Middle frontal gyrus (tissue), 1 donor: ENCODE measurements around the gene RFX3.

Experiments
- DNase-seq: peaks from one replicate; pipeline ENCODE4 v3.0.0-alpha.2; 2015; ENCODE audit warnings: low spot score; ENCODE audit errors: extremely low spot score

Gene RFX3

DNA sequence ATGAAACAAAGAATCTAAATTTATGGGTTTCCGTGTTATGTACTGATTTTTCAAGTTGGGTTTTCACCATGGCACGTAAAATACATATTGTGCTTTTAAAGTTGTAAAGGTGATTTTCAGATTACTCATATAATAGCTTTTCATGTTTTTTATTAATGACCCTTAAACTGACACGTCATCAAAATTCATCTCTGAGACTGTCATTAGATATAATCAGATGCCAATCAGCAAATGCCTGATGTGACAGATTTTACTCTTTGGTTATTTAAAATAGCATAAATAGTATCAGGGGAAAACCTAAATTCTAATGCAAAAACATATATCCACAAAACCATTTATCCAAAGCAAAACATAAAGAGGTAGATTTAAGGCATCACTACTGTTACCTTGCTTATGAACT is 11.0 kb downstream of the RFX3 start:
- DNase-seq, result no peak

- no peak for DNase-seq
Observed at GRCh38 chr9:3513265-3513818, 12.5 kb downstream of the RFX3 start.

DNA sequence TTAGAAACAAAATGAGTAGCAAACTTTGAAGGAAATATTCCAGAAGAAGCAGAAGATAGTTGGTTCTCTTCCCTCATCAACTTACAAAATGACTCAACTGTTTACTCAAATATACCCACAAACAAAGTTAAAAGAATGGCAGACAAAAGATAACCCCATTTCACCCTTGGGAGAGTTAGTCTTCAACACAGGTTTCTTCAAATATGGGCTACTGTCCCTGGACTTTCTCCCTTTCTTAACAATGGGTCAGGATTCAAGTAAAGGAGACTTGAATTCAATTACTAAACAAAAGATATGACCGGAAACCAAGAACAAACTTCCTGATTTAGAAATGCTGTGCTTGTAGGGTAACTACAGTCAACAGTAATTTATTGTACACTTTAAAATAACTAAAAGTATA is 14.2 kb downstream of the RFX3 start:
- DNase-seq, result no peak

GRCh38 chr9:3510796-3511195 is 15.0 kb downstream of the RFX3 start:
- no peak for DNase-seq

DNA sequence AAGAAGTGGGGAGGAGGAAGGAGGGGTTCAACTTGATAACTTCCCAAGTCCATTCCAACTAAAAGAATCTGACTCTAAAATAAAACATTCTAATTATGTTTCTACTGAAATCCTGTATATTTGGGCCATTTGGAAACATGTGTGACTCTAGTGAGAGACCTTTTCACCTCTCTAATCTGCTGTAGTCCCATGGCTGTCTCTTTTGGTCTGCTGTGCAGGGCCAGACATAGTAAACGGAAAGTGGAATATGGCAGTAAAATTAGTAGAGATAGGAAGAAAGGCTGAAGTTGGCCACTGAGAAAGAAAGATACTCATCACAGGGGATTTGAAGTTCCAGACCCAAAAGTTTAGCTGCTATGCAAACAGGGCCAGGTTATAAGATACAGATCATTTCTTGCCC is 15.9 kb downstream of the RFX3 start:
- no peak for DNase-seq

- no peak for DNase-seq
Observed at GRCh38 chr9:3508521-3509291, 17.1 kb downstream of the RFX3 start.

DNA sequence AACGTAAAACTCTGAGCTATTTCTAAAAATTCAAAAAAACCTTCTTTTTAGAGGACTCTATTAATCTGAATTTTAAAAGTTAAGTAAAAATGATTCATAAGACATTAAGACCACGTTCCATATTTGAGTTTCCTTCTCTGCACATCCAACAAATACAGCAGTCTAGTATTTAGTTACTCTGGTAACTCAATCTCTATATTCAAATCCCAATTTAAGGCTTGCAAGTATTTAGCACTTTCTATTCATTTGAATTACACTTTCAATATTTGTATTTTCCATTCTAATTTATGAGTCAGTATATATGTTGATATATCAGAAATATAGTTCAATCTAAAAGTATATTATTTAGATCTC is 17.7 kb downstream of the RFX3 start:
- DNase-seq, result no peak

DNA sequence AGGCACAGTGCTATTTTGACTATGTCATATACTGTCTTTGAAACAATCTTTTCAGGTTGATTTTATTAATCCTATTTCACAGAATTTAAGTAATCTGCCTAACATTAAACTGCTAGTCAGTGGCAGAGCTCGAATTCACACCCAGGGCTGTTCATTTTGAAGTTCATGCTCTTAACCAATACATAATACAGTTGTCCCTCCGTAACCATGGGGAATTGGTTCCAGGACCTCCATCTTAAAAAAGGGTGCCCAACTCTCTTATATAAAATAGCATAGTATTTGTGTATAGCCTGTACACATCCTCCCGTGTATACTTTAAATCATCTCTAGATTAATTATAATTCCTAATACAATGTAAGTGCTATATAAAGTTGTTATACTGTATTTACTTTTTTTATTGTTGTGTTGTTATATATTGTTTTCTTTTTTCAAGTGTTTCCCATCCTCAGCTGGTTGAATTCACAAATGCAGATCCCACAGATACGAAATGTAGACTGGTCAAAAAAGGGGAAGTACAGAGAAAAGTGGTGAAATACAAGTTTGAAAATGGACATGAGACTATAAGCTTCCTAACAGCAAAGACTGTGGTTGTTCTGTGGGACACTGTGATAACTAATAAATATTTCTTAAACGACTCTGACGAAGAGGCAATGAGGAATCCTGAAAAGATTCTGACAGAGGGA is 18.3 kb downstream of the RFX3 start:
- DNase-seq, result no peak

DNA sequence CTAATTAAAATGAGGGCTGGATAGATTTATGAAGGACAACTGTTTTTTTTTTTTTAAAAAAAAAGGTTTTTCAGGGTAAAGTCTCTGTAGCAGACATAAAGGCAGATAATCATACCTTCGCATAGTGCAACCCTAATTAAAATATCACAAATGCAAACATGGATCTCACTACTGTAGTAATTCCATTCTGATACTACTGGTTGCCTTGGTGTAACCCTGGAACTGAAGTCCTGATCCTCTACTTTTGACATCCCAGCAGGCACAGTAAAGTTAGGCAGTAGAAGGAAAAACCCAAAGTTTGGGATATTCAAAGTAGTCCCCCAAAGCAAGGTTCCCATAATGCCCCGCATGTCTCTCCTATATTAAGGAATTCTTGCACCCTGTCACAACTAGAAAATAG is 19.6 kb downstream of the RFX3 start:
- no peak for DNase-seq

GRCh38 chr9:3502560-3503398 is 23.0 kb downstream of the RFX3 start:
- no peak for DNase-seq

DNA sequence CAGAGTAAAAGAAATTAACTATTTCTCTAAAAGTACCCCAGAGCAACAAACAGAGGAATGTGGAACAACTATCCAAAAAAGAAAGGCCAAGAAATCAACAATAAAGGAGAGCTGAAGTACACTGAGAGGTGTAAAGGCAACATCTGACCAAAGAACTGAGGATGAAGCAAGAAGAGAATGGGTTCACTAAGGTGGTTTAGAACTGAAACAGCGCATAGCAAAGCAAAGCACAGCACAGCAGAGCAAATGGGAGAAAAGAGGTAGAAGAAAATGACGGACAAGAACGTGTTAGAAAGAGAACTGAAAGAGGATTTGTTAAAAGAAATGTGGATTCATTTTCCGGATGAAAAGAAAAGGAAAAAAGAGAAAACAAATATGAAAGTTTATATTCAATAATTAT is 25.8 kb downstream of the RFX3 start:
- no peak for DNase-seq

DNA sequence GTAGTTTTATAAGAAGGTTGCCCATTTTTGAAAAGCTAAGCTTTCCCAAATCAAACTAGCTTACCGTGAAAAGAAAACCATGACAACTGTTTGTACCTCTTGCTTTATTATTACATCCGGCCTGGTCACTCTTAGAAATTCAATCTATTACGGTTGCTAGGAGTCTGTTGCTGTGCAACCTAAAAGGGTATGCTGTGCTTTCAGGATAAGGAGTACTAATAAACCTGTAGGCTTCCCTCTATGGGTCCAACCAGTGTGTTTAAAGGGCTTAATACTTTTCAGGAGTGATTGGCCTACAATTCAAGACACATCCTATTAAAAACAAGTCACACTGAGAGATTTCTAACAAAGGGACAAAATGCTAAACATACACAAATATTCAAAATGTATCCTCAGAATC is 27.1 kb downstream of the RFX3 start:
- no peak for DNase-seq

- DNase-seq, result no peak
Observed at GRCh38 chr9:3497857-3498256, 27.9 kb downstream of the RFX3 start.

GRCh38 chr9:3497401-3497800 is 28.4 kb downstream of the RFX3 start:
- DNase-seq, result no peak

- DNase-seq, result no peak
Observed at GRCh38 chr9:3495855-3496254, 29.9 kb downstream of the RFX3 start.

DNA sequence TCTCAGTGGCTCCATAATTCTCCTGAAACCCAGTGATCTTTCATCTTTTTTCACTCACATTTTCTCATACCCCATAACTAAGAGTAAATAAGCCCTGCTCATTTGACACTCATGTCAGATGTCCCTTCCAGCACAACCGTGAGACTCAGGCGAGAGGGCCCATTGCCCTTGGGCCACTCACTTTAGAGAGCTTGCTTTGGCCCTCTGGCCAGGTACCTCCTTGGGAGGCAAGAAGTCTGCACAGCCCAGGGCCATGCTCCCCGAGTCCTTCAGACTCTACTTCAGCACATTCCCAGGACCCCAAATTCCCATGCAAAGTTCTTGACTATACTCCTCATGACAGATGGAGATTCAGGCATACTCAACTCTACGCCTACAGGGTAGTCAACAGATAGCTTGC is 33.6 kb downstream of the RFX3 start:
- no peak for DNase-seq

- no peak for DNase-seq
Observed at GRCh38 chr9:3491450-3491849, 34.4 kb downstream of the RFX3 start.

DNA sequence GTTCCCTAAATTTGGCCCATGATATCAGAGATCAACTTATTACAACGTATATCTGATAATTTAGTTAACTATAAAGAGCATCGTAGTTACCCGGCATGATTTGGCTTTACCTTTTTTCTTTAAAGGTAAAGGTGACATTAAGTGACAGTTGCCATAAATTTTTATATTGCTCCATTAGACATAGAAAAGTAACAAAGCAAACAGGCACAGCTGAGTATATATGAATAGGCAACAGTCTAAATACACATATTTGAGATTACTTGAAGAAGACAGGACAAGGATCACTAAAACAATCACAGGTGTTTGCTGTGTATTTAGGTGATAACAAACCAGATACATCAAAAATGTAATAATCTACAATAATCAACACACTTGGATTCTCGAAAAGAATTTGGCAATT is 34.8 kb downstream of the RFX3 start:
- no peak for DNase-seq

- no peak for DNase-seq
Observed at GRCh38 chr9:3482578-3482977, 43.2 kb downstream of the RFX3 start.

GRCh38 chr9:3480353-3480655 is 45.5 kb downstream of the RFX3 start:
- no peak for DNase-seq

DNA sequence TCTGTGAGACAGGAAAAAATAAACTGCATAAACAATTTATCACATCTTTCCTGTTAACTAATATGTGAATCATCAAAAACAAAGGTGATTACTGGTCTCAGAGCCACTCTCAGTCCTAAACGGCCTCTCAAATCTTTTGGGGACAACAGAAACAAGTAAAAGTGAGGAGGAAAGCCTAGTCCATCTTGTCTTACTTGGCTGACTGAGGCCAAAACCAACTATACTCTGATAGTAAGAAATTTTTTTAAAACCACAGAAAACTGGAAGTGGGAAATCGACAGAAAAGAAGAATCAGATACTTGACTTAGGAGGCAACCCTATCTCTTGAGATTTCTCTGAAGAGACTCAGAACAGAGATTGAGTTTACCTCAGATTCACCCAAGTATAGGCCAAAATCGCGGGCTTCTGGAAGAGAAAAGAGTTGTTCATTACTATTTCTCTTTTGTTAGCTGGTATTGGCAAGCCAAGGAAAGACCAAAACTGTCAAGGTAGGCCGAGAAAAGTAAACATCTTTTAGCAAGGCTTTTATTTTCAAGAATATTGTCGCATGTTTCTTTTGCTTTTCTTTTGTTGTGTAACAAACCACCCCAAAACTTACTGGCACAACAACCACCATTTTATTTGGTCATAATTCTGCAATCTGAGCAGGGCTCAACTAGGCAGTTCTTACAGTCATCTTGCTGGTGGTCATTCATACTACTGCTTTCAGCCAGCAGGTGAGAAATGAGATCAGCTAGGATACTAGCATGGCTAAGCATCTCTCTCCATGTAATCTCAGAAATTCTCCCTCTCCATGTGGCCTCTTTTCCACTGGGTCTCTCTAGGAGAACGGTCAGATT is 46.1 kb downstream of the RFX3 start:
- DNase-seq, result no peak
